Ramos (cell line): ENCODE measurements around the gene TATDN2.

Experiments used
- in situ Hi-C: fragments of 300-500 bp; cut with MboI; formaldehyde crosslinking; loops from one replicate; pipeline ENCODE4 v1.14.3; 2022; ENCODE audit warnings: low sequenced_read_pairs; ENCODE audit not compliant: unreplicated experiment

The TATDN2 gene

GRCh38 chr3:10248184-10248983 is at the start of gene TATDN2:
TATDN2 (plus strand) TSS chr3:10248459; CDS start chr3:10249201, 742 bp downstream.
- in situ Hi-C loops, result no loop called here

GRCh38 chr3:10198761-10199649 is 49.3 kb upstream of the TATDN2 start:
- in situ Hi-C loops, result no loop called here

- in situ Hi-C loops, result no loop called here
These were observed 43.3 kb upstream of the TATDN2 start for GRCh38 chr3:10204921-10205320.

GRCh38 chr3:10205451-10206165 is 42.7 kb upstream of the TATDN2 start:
- in situ Hi-C loops, result no loop called here

- in situ Hi-C loops, result no loop called here
These were observed 42.1 kb upstream of the TATDN2 start for GRCh38 chr3:10206166-10206511.

GRCh38 chr3:10213156-10213792 is 35.0 kb upstream of the TATDN2 start:
- in situ Hi-C loops, result no loop called here

GRCh38 chr3:10215578-10216368 is 32.5 kb upstream of the TATDN2 start:
- in situ Hi-C loops, result no loop called here

GRCh38 chr3:10217359-10217758 is 30.9 kb upstream of the TATDN2 start:
- in situ Hi-C loops, result no loop called here

GRCh38 chr3:10219737-10220136 is 28.5 kb upstream of the TATDN2 start:
- in situ Hi-C loops, result no loop called here

GRCh38 chr3:10223676-10224639 is 24.3 kb upstream of the TATDN2 start:
- in situ Hi-C loops, result no loop called here

- in situ Hi-C loops, result no loop called here
These were observed 23.2 kb upstream of the TATDN2 start for GRCh38 chr3:10224794-10225665.

- in situ Hi-C loops, result no loop called here
These were observed 22.0 kb upstream of the TATDN2 start for GRCh38 chr3:10226293-10226692.

- in situ Hi-C loops, result no loop called here
These were observed 19.9 kb upstream of the TATDN2 start for GRCh38 chr3:10228248-10228950.

GRCh38 chr3:10229576-10229975 is 18.7 kb upstream of the TATDN2 start:
- in situ Hi-C loops, result no loop called here

- in situ Hi-C loops, result no loop called here
These were observed 16.1 kb upstream of the TATDN2 start for GRCh38 chr3:10232137-10232536.

- in situ Hi-C loops, result no loop called here
These were observed 14.3 kb upstream of the TATDN2 start for GRCh38 chr3:10233988-10234387.
